GM12892 (cell line): ENCODE measurements around the gene MPHOSPH9.

ENCODE experiments used
- DNase-seq: peaks from one replicate; pipeline ENCODE4 v3.0.0; 2011; ENCODE audit not compliant: insufficient read length
- FAIRE-seq: peaks from 2 replicates; lab custom pipeline; 2011; peaks lifted over from hg19 to GRCh38; lab: Jason Lieb, UNC
- POLR2A ChIP-seq: IDR thresholded peaks from 2 replicates; pipeline ENCODE4 v1.6.1; 2011; ENCODE audit warnings: low read depth, low read length, control low read depth
- POLR2AphosphoS5 ChIP-seq: IDR thresholded peaks from 2 replicates; pipeline ENCODE4 v1.6.1; 2011; ENCODE audit warnings: low read depth, low read length, control low read depth
- TAF1 ChIP-seq: IDR thresholded peaks from 2 replicates; pipeline ENCODE4 v1.6.1; 2011; ENCODE audit warnings: low read depth, mild to moderate bottlenecking, control low read depth, low read length, borderline replicate concordance

Gene MPHOSPH9

DNA sequence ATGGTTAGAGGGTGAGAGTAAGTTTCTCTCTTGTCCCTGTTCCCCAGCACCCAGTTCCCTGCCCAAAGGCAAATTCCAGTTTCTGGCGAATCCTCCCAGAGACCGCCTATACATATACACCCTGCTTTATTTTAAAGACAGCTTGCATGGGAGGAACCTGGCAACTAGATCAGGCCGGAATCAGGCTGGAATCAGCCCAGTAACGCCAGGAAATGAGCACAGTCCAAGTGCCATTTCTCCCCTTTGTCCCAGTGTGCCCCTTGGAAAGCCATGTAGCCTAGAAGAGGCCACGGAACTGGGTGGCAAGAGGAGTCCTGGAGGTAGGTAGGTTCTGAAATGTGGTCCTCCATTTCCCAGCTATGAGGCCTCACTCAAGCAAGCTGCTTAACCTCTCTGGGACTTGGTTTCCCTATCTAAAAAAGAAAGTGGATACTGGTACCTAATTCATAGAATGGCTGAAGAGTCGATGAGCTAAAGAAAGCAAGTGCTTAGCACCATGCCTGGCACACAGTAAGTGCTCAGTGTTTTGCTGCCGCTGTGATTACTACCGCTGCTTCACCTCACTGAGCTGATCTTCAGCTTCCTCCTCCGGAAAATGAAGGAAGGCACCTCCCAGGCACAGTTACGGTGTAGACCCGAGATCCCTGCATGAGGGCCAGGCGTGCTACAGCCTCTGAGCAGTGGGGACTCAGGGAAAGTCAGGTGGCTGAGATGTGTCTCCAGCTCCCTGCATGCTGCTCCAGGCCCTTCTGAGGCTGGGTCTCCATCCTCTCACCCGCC is 118.4 kb downstream of the MPHOSPH9 start:
- TF ChIP-seq TAF1 = no peak
- no peak for TF ChIP-seq POLR2A
- TF ChIP-seq POLR2AphosphoS5 = no peak
- FAIRE-seq = no peak
- no peak for DNase-seq

DNA sequence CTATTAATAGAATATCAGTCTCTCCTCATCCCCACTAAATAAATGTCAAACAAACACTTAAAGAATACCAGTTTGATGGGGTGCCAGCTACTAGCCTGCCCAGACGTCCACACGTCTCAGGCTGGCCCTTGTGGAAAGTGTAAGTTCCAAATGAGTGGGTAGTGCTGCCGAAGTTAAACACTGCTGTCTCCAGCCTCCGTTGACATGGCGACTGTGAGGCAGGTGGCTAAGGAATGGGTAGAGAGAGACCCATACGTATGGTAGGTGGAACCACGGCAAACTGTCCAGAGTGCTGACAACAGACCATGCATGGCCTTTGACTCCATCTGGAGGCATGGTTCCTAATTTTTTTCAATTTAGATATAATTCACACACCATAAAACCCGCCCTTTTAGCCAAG is 119.9 kb downstream of the MPHOSPH9 start:
- no peak for DNase-seq
- FAIRE-seq = no peak
- TF ChIP-seq POLR2AphosphoS5 = no peak
- TF ChIP-seq TAF1 = no peak
- TF ChIP-seq POLR2A = no peak

DNA sequence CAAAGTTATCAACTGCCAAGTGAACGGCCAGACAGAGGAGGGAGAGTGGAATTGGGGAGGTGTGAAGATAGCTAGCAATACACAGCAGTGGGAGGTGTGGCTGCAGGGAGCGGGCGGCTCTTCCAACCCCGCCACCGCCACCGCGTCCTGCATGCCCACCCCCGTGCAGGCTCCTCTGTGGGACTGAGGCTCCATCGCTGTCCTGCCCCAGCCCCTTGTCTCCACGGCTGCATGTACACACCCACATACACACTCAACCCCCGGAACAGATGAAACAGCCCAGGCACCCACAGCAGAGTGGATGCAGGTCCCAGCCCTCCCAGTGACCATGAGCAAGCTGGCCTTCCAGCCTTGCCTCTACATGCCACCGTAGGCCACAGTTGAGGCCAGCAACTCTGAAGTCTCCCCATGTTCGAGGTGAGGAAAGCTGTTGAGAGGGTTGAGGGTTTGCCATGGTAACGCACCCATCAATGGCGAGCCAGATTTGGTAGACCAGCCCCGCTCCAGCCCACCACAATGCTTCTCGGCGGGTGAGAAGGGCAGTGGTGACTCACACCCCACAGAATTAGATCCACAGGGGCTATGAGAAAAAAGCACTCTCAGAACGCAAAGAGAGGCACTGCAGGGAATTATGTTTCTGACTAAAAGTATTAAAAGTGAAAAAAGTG is 121.3 kb downstream of the MPHOSPH9 start:
- FAIRE-seq = no peak
- DNase-seq = no peak

DNA sequence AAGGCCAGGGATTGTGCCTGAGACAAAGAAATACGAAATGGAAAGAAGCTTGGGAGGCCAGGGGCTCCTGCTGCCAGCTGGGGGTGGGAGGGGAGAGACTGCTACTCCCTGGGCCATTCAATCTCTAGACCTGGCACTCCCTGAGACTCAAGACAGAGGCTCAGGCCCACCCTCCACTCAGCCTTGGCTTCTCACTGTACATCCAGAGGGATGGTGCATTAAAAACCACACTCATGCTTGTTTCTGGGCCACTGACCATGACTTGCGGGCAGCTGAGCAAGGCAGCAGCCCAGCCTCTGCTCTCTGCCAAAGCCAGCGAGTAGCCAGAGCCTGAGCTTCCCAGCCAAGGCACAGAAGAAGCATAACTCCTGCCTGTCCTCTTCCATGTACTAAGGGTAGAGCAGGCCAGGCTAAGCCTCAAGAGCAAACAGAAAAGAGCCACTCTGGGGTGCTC is 123.6 kb downstream of the MPHOSPH9 start:
- FAIRE-seq = no peak
- DNase-seq = no peak
- no peak for TF ChIP-seq POLR2AphosphoS5
- TF ChIP-seq TAF1 = no peak
- no peak for TF ChIP-seq POLR2A

More for the DNA sequence above, 121.3 kb downstream of the MPHOSPH9 start:
- TF ChIP-seq POLR2AphosphoS5 = no peak
- no peak for TF ChIP-seq TAF1
- no peak for TF ChIP-seq POLR2A

DNA sequence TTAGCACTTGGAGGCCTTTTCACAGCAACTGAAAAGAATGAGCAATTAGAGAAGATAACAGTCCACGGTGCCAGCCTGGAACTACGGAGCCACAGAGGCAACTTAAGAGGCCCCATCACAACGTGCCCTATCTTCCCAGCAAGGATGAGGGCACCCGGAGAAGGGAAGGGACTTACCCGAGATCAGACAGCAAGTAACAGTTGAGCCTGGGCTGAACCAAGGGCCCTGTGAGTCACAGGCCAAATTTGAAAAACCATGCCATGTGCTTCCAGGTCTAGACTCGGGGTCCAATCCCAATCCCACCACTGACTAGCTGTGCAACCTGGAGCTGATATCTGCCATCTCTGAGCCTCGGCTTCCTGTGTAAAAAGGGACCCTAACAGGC is 124.3 kb downstream of the MPHOSPH9 start:
- no peak for TF ChIP-seq POLR2AphosphoS5
- no peak for TF ChIP-seq TAF1
- TF ChIP-seq POLR2A = no peak
- DNase-seq = no peak
- FAIRE-seq = no peak

DNA sequence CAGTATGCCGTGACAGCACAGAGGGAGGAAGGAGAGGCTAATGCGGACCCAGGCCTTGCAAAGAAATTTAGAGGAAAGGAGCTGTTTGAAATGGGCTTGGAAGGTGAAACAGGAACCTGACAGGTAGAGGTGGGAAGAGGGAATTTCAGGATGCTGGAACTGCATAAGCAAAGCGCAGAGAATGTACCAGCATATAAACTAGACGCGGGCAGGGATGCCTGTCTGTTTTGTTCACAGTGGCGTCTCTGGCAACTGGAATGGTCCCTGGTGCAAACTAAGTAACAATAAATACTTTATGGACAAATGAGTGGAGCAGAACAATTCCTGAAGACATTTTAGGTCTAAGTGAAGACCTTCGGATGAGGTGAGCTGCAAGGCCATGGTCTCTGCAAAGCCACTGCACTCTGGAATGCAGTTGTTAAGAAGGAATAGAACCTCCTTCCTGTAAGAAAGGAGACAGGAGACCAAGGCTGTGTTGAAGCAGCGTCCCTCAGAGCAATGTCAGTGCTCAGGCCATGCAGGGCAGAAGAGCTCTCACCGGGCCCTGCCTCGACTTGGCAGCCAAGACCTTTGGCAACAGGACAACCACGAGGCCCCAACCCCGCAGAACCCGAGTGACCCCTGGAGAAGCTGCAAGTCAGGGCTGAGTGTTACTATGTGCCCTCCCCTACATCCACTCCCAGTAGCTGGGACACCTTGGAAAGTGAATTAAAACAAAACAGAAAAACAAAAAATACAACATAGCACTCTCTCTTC is 124.8 kb downstream of the MPHOSPH9 start:
- DNase-seq (no peak), FAIRE-seq (no peak)
- no peak for TF ChIP-seq POLR2A
- no peak for TF ChIP-seq POLR2AphosphoS5
- no peak for TF ChIP-seq TAF1

DNA sequence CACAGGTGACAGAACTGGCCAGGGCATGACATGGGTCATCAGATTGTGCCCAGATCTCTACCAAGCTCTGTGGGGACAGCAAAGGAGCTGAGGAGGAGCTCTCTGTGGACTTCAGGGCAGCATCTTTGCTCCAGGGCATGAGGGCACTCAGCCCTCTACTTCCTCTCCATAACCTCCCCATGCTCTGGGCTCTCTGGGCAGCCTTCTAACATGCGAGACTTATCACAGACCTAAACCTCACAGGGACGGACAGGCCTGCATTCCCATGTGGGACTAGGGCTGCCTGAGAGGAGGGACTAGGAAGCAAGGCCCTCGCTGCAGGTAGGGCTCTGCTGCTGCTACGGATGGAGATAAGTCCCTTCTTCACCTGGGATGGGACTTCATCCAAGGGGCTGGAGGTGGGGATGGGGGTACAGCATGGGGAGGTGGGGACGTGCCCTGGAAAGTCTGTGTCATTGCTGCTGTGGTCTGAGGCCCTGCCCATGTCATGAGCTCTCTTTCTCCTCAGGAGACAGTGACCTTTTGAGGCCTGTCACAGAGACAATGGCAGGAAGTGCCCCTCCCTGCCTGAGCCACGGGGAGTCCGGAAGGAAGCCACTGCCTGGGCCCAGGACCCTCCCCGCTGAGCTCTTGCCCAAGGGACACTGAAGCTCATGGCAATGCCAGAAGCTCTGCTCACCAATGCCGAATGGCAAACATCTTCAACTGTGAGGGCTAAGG is 126.1 kb downstream of the MPHOSPH9 start:
- TF ChIP-seq POLR2AphosphoS5 (no peak), POLR2A (no peak), TAF1 (no peak)
- FAIRE-seq = no peak
- no peak for DNase-seq

DNA sequence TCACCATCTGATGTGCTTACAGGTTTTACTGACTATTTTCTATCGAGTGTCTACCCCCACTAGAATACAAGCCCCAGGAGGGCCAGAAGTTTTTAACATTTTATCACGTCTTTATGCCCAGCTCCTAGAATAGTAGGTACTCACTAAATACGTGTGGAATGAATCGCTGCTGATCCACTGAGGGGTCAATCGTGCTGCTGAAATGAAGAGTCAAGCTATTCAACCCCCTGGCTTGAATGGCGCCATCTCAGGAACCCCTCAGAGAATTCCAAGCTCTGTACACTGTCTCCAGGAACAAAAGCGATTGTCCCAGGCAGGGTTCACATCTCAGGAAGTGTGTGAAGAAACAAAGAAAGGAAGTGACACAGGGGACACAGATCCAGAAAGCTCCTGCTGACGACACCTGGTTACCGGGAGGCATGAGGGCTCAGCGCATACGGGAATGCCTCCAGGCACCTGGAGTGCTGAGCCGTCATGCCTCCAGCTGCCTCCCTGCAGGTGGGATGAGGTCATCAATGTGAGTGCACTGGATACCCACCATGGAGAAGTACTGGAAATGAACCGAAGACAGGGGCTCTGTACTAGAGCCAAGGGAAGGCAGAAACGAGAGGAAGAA is 127.6 kb downstream of the MPHOSPH9 start:
- no peak for FAIRE-seq
- TF ChIP-seq POLR2A = no peak
- no peak for TF ChIP-seq POLR2AphosphoS5
- TF ChIP-seq TAF1 = no peak
- DNase-seq = no peak

DNA sequence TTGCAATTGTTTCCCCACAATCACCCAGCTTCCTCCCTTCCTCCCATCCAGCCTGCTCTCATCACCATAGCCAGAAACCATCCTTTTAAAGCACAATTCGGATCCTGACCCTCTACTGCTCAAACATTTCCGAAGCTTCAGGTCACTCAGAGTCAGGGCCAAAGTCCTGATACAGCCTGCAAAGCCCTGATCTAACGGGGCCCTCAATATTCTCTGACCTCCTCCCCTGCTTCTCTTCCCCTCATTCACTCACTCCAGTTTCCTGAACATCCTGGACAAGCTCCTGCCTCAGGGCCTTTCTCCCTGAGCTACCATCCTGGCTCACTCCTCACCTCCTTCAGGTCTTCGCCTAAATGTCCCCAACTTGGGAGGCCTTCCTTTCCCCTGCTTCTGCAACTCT is 128.1 kb downstream of the MPHOSPH9 start:
- FAIRE-seq (no peak), DNase-seq (no peak)
- no peak for TF ChIP-seq POLR2A
- TF ChIP-seq POLR2AphosphoS5 = no peak
